ENCODE measurements around the gene ZHX3. TPM values are rescaled to one million over a fixed set of nuclear protein-coding genes. Genes with fewer than 3 reads are reported as not detected.

Gene ZHX3
- total and polyA plus RNA-seq, 9 donors, result 5.7 to 11.4 (median 7.8) TPM

GRCh38 chr20:41145317-41145716 lies 172.2 kb downstream of the ZHX3 start:
- peak overlapping the region; percentile 49 for H3K27ac ChIP-seq (ENCODE audit: low read length)
- peaks cover 54% of the 10 kb centered on the region for H3K4me1 ChIP-seq (ENCODE audit: control insufficient read depth, insufficient read depth, low read length)
- no peaks in the 10 kb centered on the region for H3K9me3 ChIP-seq (replicated peaks; ENCODE audit: control insufficient read depth, low read depth, low read length)
- H3K27me3 ChIP-seq (ENCODE audit: control insufficient read depth, insufficient read depth, low read length), result no peaks in the 10 kb centered on the region
- H3K4me3 ChIP-seq (ENCODE audit: low read length), result no peak overlapping the region
- DNase-seq, result no peak
- no CpG with 5 or more reads among the region's 2 CpGs for WGBS (ENCODE audit: insufficient coverage)
- H3K36me3 ChIP-seq (ENCODE audit: control insufficient read depth, insufficient read depth, low read length), result peaks cover 14% of the 10 kb centered on the region

- WGBS (ENCODE audit: insufficient coverage), result 63% methylated on average over 1 of the region's 2 CpGs
- Histone ChIP-seq H3K4me1 (ENCODE audit: control insufficient read depth, insufficient read depth, low read length) (peaks cover 72% of the 10 kb centered on the region), H3K9me3 (replicated peaks; ENCODE audit: control insufficient read depth, low read depth, low read length) (no peaks in the 10 kb centered on the region), H3K27ac (ENCODE audit: low read length) (no peak overlapping the region), H3K27me3 (ENCODE audit: control insufficient read depth, insufficient read depth, low read length) (no peaks in the 10 kb centered on the region), H3K4me3 (ENCODE audit: low read length) (no peak overlapping the region), H3K36me3 (ENCODE audit: control insufficient read depth, insufficient read depth, low read length) (peaks cover 22% of the 10 kb centered on the region)
- DNase-seq, result no peak
These were observed 174.2 kb downstream of the ZHX3 start for GRCh38 chr20:41143354-41143753.

- Histone ChIP-seq H3K4me3 (ENCODE audit: low read length) (no peak overlapping the region), H3K36me3 (ENCODE audit: control insufficient read depth, insufficient read depth, low read length) (peaks cover 22% of the 10 kb centered on the region), H3K9me3 (replicated peaks; ENCODE audit: control insufficient read depth, low read depth, low read length) (no peaks in the 10 kb centered on the region), H3K4me1 (ENCODE audit: control insufficient read depth, insufficient read depth, low read length) (peaks cover 68% of the 10 kb centered on the region), H3K27me3 (ENCODE audit: control insufficient read depth, insufficient read depth, low read length) (no peaks in the 10 kb centered on the region), H3K27ac (ENCODE audit: low read length) (no peak overlapping the region)
- no peak for DNase-seq
- WGBS (ENCODE audit: insufficient coverage), result 70% methylated on average over 2 of the region's 5 CpGs
These were observed 174.6 kb downstream of the ZHX3 start for GRCh38 chr20:41142919-41143318.

GRCh38 chr20:41142245-41142644 lies 175.3 kb downstream of the ZHX3 start:
- Histone ChIP-seq H3K4me1 (ENCODE audit: control insufficient read depth, insufficient read depth, low read length) (peaks cover 66% of the 10 kb centered on the region), H3K36me3 (ENCODE audit: control insufficient read depth, insufficient read depth, low read length) (peaks cover 22% of the 10 kb centered on the region), H3K27ac (ENCODE audit: low read length) (peak overlapping the region; percentile 54), H3K27me3 (ENCODE audit: control insufficient read depth, insufficient read depth, low read length) (no peaks in the 10 kb centered on the region), H3K9me3 (replicated peaks; ENCODE audit: control insufficient read depth, low read depth, low read length) (no peaks in the 10 kb centered on the region), H3K4me3 (ENCODE audit: low read length) (no peak overlapping the region)
- no peak for DNase-seq
- WGBS (ENCODE audit: insufficient coverage), result 80% methylated on average over 4 of the region's 4 CpGs

GRCh38 chr20:41141153-41141815 lies 176.2 kb downstream of the ZHX3 start:
- no peak overlapping the region for H3K4me3 ChIP-seq (ENCODE audit: low read length)

GRCh38 chr20:41140226-41141133 lies 177.1 kb downstream of the ZHX3 start:
- Histone ChIP-seq H3K4me1 (ENCODE audit: control insufficient read depth, insufficient read depth, low read length) (peaks cover 58% of the 10 kb centered on the region), H3K36me3 (ENCODE audit: control insufficient read depth, insufficient read depth, low read length) (peaks cover 22% of the 10 kb centered on the region), H3K4me3 (ENCODE audit: low read length) (no peak overlapping the region), H3K27me3 (ENCODE audit: control insufficient read depth, insufficient read depth, low read length) (no peaks in the 10 kb centered on the region), H3K9me3 (replicated peaks; ENCODE audit: control insufficient read depth, low read depth, low read length) (no peaks in the 10 kb centered on the region), H3K27ac (ENCODE audit: low read length) (peak overlapping the region; percentile 80)
- DNase-seq, result no peak
- WGBS (ENCODE audit: insufficient coverage), result 72% methylated on average over 9 of the region's 10 CpGs

More at GRCh38 chr20:41141153-41141815, 176.2 kb downstream of the ZHX3 start:
- WGBS (ENCODE audit: insufficient coverage), result 42% methylated on average over 8 of the region's 8 CpGs
- Histone ChIP-seq H3K4me1 (ENCODE audit: control insufficient read depth, insufficient read depth, low read length) (peaks cover 63% of the 10 kb centered on the region), H3K9me3 (replicated peaks; ENCODE audit: control insufficient read depth, low read depth, low read length) (no peaks in the 10 kb centered on the region), H3K27ac (ENCODE audit: low read length) (peak overlapping the region; percentile 80), H3K36me3 (ENCODE audit: control insufficient read depth, insufficient read depth, low read length) (peaks cover 22% of the 10 kb centered on the region), H3K27me3 (ENCODE audit: control insufficient read depth, insufficient read depth, low read length) (no peaks in the 10 kb centered on the region)
- DNase-seq, result peak; percentile 70

- Histone ChIP-seq H3K4me1 (ENCODE audit: control insufficient read depth, insufficient read depth, low read length) (peaks cover 52% of the 10 kb centered on the region), H3K36me3 (ENCODE audit: control insufficient read depth, insufficient read depth, low read length) (peaks cover 19% of the 10 kb centered on the region), H3K27me3 (ENCODE audit: control insufficient read depth, insufficient read depth, low read length) (no peaks in the 10 kb centered on the region), H3K9me3 (replicated peaks; ENCODE audit: control insufficient read depth, low read depth, low read length) (no peaks in the 10 kb centered on the region), H3K4me3 (ENCODE audit: low read length) (peak overlapping the region; percentile 55), H3K27ac (ENCODE audit: low read length) (peak overlapping the region; percentile 88)
- no peak for DNase-seq
- 80% methylated on average over 1 of the region's 5 CpGs for WGBS (ENCODE audit: insufficient coverage)
These were observed 178.1 kb downstream of the ZHX3 start for GRCh38 chr20:41139227-41140093.

GRCh38 chr20:41138475-41139226 lies 178.9 kb downstream of the ZHX3 start:
- no peaks in the 10 kb centered on the region for H3K9me3 ChIP-seq (replicated peaks; ENCODE audit: control insufficient read depth, low read depth, low read length)
- peak; percentile 53 for DNase-seq
- H3K4me1 ChIP-seq (ENCODE audit: control insufficient read depth, insufficient read depth, low read length), result peaks cover 50% of the 10 kb centered on the region
- WGBS (ENCODE audit: insufficient coverage), result 1% methylated on average over 9 of the region's 12 CpGs
- H3K36me3 ChIP-seq (ENCODE audit: control insufficient read depth, insufficient read depth, low read length), result peaks cover 16% of the 10 kb centered on the region
- peak overlapping the region; percentile 88 for H3K27ac ChIP-seq (ENCODE audit: low read length)
- no peaks in the 10 kb centered on the region for H3K27me3 ChIP-seq (ENCODE audit: control insufficient read depth, insufficient read depth, low read length)
- H3K4me3 ChIP-seq (ENCODE audit: low read length), result peak overlapping the region; percentile 55

GRCh38 chr20:41137614-41138474 lies 179.7 kb downstream of the ZHX3 start:
- DNase-seq, result peak; percentile 94
- H3K4me3 ChIP-seq (ENCODE audit: low read length), result peak overlapping the region; percentile 55
- peak overlapping the region; percentile 88 for H3K27ac ChIP-seq (ENCODE audit: low read length)
- H3K4me1 ChIP-seq (ENCODE audit: control insufficient read depth, insufficient read depth, low read length), result peaks cover 47% of the 10 kb centered on the region
- H3K36me3 ChIP-seq (ENCODE audit: control insufficient read depth, insufficient read depth, low read length), result peaks cover 16% of the 10 kb centered on the region
- H3K9me3 ChIP-seq (replicated peaks; ENCODE audit: control insufficient read depth, low read depth, low read length), result no peaks in the 10 kb centered on the region
- WGBS (ENCODE audit: insufficient coverage), result under 1% methylated on average over 64 of the region's 66 CpGs
- H3K27me3 ChIP-seq (ENCODE audit: control insufficient read depth, insufficient read depth, low read length), result no peaks in the 10 kb centered on the region

Measured in muscle of leg (tissue), 11 donors.